IMR-90 (cell line): ENCODE results near the gene ALAD.

Experiments used
- CEBPB ChIP-seq: IDR thresholded peaks from 2 replicates; pipeline ENCODE4 v1.6.1; 2012; ENCODE audit warnings: low read depth, low read length, improper control_type of control experiment
- POLR2A ChIP-seq: IDR thresholded peaks from 2 replicates; pipeline ENCODE4 v1.6.1; 2012; ENCODE audit warnings: mild to moderate bottlenecking, low read depth, low read length
- SMC3 ChIP-seq: fragments of 150-350 bp; IDR thresholded peaks from 2 replicates; pipeline ENCODE4 v1.6.1; 2016; ENCODE audit warnings: low read depth, mild to moderate bottlenecking, antibody characterized with exemption, low read length, moderate library complexity
- TF ChIP-seq, protein P1 (sequence below): fragments of 150-350 bp; IDR thresholded peaks from 2 replicates; pipeline ENCODE4 v1.6.1; 2017; ENCODE audit warnings: mild to moderate bottlenecking, antibody characterized with exemption, low read length, low read depth
- TF ChIP-seq, protein P2 (sequence below): conservative IDR thresholded peaks from 2 replicates; pipeline ENCODE4 v1.5.1; 2012; ENCODE audit warnings: mild to moderate bottlenecking, low read depth, low read length, improper control_type of control experiment

DNA sequence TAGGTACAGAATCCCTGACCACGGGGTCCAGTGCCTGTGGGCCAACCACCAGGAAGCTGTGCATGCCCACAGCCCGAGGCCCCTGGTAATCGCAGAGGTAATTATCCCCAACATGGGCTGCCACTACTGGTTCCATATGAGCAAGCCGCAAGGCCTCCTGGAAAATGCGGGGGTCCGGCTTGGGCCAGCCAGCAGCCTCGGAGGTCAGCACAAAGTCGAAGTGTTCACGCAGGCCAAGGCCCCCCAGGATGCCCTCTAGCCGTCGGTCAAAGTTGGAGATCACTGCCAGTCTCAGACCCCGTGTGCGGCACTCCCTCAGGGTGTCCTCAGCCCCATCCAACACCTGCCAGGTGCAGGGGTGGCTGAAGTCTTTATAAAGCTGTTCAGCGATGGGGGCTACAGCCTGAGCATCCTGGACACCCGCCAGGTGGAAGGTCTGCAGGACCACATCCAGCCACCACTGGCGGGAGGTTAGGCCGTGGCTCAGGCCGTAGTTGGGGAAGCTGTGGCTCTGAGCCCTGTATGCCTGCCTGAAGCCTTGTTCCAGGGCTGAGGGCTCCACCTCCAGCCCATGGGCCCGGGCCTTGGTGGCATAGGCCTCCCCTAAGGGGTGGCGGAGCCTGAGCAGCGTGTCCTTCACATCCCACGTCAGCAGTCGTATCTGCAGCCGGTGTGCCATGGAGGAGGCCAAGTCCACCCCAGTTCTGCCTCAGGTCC is 27.2 kb downstream of the ALAD start:
- TF ChIP-seq CEBPB, result no peak
- TF ChIP-seq SMC3, result no peak
- TF ChIP-seq POLR2A, result no peak
- TF ChIP-seq, protein P1, sequence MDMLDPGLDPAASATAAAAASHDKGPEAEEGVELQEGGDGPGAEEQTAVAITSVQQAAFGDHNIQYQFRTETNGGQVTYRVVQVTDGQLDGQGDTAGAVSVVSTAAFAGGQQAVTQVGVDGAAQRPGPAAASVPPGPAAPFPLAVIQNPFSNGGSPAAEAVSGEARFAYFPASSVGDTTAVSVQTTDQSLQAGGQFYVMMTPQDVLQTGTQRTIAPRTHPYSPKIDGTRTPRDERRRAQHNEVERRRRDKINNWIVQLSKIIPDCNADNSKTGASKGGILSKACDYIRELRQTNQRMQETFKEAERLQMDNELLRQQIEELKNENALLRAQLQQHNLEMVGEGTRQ, result no peak
- TF ChIP-seq, protein P2, sequence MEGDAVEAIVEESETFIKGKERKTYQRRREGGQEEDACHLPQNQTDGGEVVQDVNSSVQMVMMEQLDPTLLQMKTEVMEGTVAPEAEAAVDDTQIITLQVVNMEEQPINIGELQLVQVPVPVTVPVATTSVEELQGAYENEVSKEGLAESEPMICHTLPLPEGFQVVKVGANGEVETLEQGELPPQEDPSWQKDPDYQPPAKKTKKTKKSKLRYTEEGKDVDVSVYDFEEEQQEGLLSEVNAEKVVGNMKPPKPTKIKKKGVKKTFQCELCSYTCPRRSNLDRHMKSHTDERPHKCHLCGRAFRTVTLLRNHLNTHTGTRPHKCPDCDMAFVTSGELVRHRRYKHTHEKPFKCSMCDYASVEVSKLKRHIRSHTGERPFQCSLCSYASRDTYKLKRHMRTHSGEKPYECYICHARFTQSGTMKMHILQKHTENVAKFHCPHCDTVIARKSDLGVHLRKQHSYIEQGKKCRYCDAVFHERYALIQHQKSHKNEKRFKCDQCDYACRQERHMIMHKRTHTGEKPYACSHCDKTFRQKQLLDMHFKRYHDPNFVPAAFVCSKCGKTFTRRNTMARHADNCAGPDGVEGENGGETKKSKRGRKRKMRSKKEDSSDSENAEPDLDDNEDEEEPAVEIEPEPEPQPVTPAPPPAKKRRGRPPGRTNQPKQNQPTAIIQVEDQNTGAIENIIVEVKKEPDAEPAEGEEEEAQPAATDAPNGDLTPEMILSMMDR, result no peak
